GM12878 (cell line): ENCODE measurements around the gene PPP1R7. TPM values are rescaled to one million over a fixed set of nuclear protein-coding genes. Genes with fewer than 3 reads are reported as not detected.

ENCODE experiments used
- ATAC-seq: fragments of 200-7000 bp; cut with Tn5 transposase; 3 replicates; pipeline ENCODE4 v1.9.1; 2020; ENCODE audit warnings: mild to moderate bottlenecking, moderate library complexity
- BruUV-seq: library from RNA; stranded (reverse); fragments of 400-500 nt; replicated peaks from 2 replicates; lab custom pipeline; 2021; lab: Mats Ljungman, UMichigan
- CTCF ChIA-PET: fragments of 300-600 bp; sonication (Branson Sonifier 250); formaldehyde crosslinking; extraction: SDS; loops from one replicate; lab custom pipeline; 2021; ENCODE audit warnings: inconsistent platforms; lab: Yijun Ruan, JAX
- POLR2A ChIA-PET: fragments of 350-600 bp; formaldehyde crosslinking; extraction: SDS; loops from one replicate; lab custom pipeline; 2021; ENCODE audit warnings: inconsistent platforms; lab: Charles Lee
- RAD21 ChIA-PET: fragments of 300-600 bp; sonication (Branson Sonifier 250); formaldehyde crosslinking; loops from one replicate; lab custom pipeline; 2023; ENCODE audit warnings: antibody characterized with exemption; ENCODE audit not compliant: unreplicated experiment; lab: Charles Lee
- SMC1A ChIA-PET: fragments of 300-600 bp; sonication (Branson Sonifier 250); formaldehyde crosslinking; loops from one replicate; lab custom pipeline; 2023; ENCODE audit not compliant: unreplicated experiment, uncharacterized antibody; lab: Charles Lee
- DNase-seq: peaks from one replicate; pipeline ENCODE4 v3.0.0-alpha.2; 2011; ENCODE audit warnings: low read depth, low spot score
- FAIRE-seq: peaks from 3 replicates; lab custom pipeline; 2011; peaks lifted over from hg19 to GRCh38; lab: Jason Lieb, UNC
- H2AFZ ChIP-seq: 2 replicates; pipeline ENCODE4 v1.6.0; 2011; ENCODE audit warnings: low read depth, low read length, control low read depth; ENCODE audit not compliant: control insufficient read depth
- H3K27ac ChIP-seq: 2 replicates; pipeline ENCODE4 v1.5.1; 2011; ENCODE audit warnings: control low read depth; ENCODE audit not compliant: control insufficient read depth, insufficient read depth
- H3K27me3 ChIP-seq, 2 experiments: replicated peaks in 1 of 2; 2 replicates each; pipeline versions ENCODE4 v1.6.0 to v1.6.1; 2011; ENCODE audit warnings: low read length in 1 of 2; ENCODE audit not compliant: control insufficient read depth in 2 of 2, insufficient read depth in 2 of 2
- H3K36me3 ChIP-seq, 2 experiments: 2 replicates each; pipeline ENCODE4 v1.5.1; 2011; ENCODE audit warnings: low read length in 1 of 2; ENCODE audit not compliant: control insufficient read depth in 2 of 2, insufficient read depth in 2 of 2
- H3K4me1 ChIP-seq: 2 replicates; pipeline ENCODE4 v1.6.1; 2011; ENCODE audit warnings: mild to moderate bottlenecking, low read length, moderate library complexity, mixed read lengths; ENCODE audit not compliant: control insufficient read depth, insufficient read depth
- H3K4me2 ChIP-seq: 2 replicates; pipeline ENCODE4 v1.6.0; 2011; ENCODE audit warnings: control low read depth; ENCODE audit not compliant: control insufficient read depth, insufficient read depth
- H3K4me3 ChIP-seq: fragments of 200-600 bp; sonication (generic); 2 replicates; pipeline ENCODE4 v1.5.1; 2016
- H3K79me2 ChIP-seq: 2 replicates; pipeline ENCODE4 v1.6.0; 2011; ENCODE audit warnings: low read length; ENCODE audit not compliant: control insufficient read depth, insufficient read depth
- H3K9ac ChIP-seq: 2 replicates; pipeline ENCODE4 v1.8.0; 2011; ENCODE audit warnings: low read length, control low read depth, mixed read lengths; ENCODE audit not compliant: control insufficient read depth, insufficient read depth
- H3K9me3 ChIP-seq: replicated peaks from 3 replicates; pipeline ENCODE4 v1.5.1; 2011; ENCODE audit warnings: mild to moderate bottlenecking, low read length; ENCODE audit not compliant: control insufficient read depth, insufficient read depth
- H4K20me1 ChIP-seq: 2 replicates; pipeline ENCODE4 v1.6.0; 2011; ENCODE audit not compliant: control insufficient read depth, insufficient read depth
- CREM ChIP-seq: IDR thresholded peaks from 2 replicates; pipeline ENCODE4 v1.6.1; 2014; ENCODE audit warnings: antibody characterized with exemption, low read depth
- HDAC6 ChIP-seq: fragments of 200-600 bp; sonication (generic); IDR thresholded peaks from one replicate; pipeline ENCODE4 v1.8.0; 2017; ENCODE audit warnings: antibody characterized with exemption; ENCODE audit not compliant: unreplicated experiment
- IKZF2 ChIP-seq, 2 experiments: fragments of 450-650 bp; IDR thresholded peaks; 2 replicates each; pipeline ENCODE4 v1.6.1; 2017; ENCODE audit warnings: mild to moderate bottlenecking in 2 of 2, moderate library complexity in 2 of 2
- MEF2B ChIP-seq: fragments of 450-650 bp; IDR thresholded peaks from 2 replicates; pipeline ENCODE4 v1.6.1; 2018; ENCODE audit warnings: mild to moderate bottlenecking, moderate library complexity; ENCODE audit not compliant: partially characterized antibody, poor library complexity, severe bottlenecking
- RB1 ChIP-seq: fragments of 450-650 bp; formaldehyde crosslinking; IDR thresholded peaks from 2 replicates; pipeline ENCODE4 v1.6.1; 2017; ENCODE audit warnings: mild to moderate bottlenecking, borderline replicate concordance
- TARDBP ChIP-seq: IDR thresholded peaks from 2 replicates; pipeline ENCODE4 v1.6.1; 2016; ENCODE audit warnings: borderline replicate concordance
- YY1 ChIP-seq: IDR thresholded peaks from 2 replicates; pipeline ENCODE4 v1.6.1; 2011; ENCODE audit warnings: low read depth, mild to moderate bottlenecking, low read length
- ZBED1 ChIP-seq: IDR thresholded peaks from 2 replicates; pipeline ENCODE4 v1.6.1; 2016; ENCODE audit warnings: borderline replicate concordance
- ZZZ3 ChIP-seq: IDR thresholded peaks from 2 replicates; pipeline ENCODE4 v1.6.1; 2011; ENCODE audit warnings: low read depth; ENCODE audit not compliant: control insufficient read depth, insufficient read length
- WGBS: methylation state at CpG from one replicate; pipeline ENCODE4 v1.1.6; 2016; ENCODE audit warnings: low lambda C conversion rate; ENCODE audit not compliant: insufficient replicate concordance, insufficient coverage; ENCODE audit errors: missing lambda C conversion rate; 5-methylcytosine and 5-hydroxymethylcytosine counted together
- in situ Hi-C: fragments of 300-500 bp; cut with MboI; formaldehyde crosslinking; loops from 9 replicates; pipeline ENCODE4 v1.14.3; 2018; ENCODE audit warnings: mixed read lengths
- intact Hi-C: fragments of 100-400 bp; cut with micrococcal nuclease; formaldehyde crosslinking; loops from one replicate; pipeline ENCODE4 v1.14.2; 2022; ENCODE audit not compliant: unreplicated experiment
- polyA plus RNA-seq, 11 experiments: library from polyadenylated mRNA; depleted of rRNA in 4 of 11; unstranded in 6 of 11; stranded (reverse) in 5 of 11; fragments of >200 nt; fragmentation: Nextera tagmentation in 4 of 11; fragmentation: Illumina TruSeq in 1 of 11; extraction: Ambion mirVana in 4 of 11; extraction: Trizol in 1 of 11; gene quantifications; 1 replicate in 1 of 11; 2 replicates in 10 of 11; pipeline versions ENCODE4 v1.2.1 to v1.2.3, GENCODE V29; 2011 to 2016; ENCODE audit warnings: inconsistent platforms in 2 of 11, missing spikeins in 2 of 11, low read depth in 1 of 11
- total RNA-seq, 4 experiments: library from RNA; depleted of rRNA in 3 of 4; stranded (reverse); fragments of >200 nt in 3 of 4; fragmentation: Illumina TruSeq in 1 of 4; extraction: Trizol in 1 of 4; gene quantifications; 2 replicates each; pipeline versions ENCODE4 v1.2.1 to v1.2.3, GENCODE V29; 2013 to 2021
- TF ChIP-seq, protein P1 (sequence below): fragments of 450-650 bp; IDR thresholded peaks from 2 replicates; pipeline ENCODE4 v1.6.1; 2017; ENCODE audit warnings: antibody characterized with exemption, mild to moderate bottlenecking, moderate library complexity
- TF ChIP-seq, protein P2 (sequence below): IDR thresholded peaks from 2 replicates; pipeline ENCODE4 v1.6.1; 2011; ENCODE audit warnings: low read depth, low read length, improper control_type of control experiment, borderline replicate concordance

Gene PPP1R7
- total and polyA plus RNA-seq, 10 of the 15 experiments (the other 5 are each of a cell fraction or from before 2014, with no cell fraction given), result 78.5 to 174 (median 93.7) TPM

GRCh38 chr2:241121008-241121407 is 29.3 kb upstream of the PPP1R7 start:
- in situ Hi-C loops (no loop called here), intact Hi-C loops (no loop called here)
- ChIA-PET SMC1A (interaction anchor here (1.3 kb wide), 2 partner anchors 8 to 11 kb away, joined by 4 to 7 read pairs; no protein-coding TSS in a partner anchor), RAD21 (interaction anchor here (1.2 kb wide), 1 partner anchor 28 kb away, joined by 3 read pairs; the partner anchor contains the start of gene PASK), CTCF (interaction anchor here (0.9 to 1.3 kb wide), 3 partner anchors 29 to 30 kb away, joined by 3 to 5 read pairs (median 3); partner anchors contain the start of gene PASK), POLR2A (interaction anchor here (1.8 kb wide), 1 partner anchor 9 kb away, joined by 8 read pairs; no protein-coding TSS in a partner anchor)
- Histone ChIP-seq H3K36me3 (peaks cover 15 to 16% of the 10 kb centered on the region in 2 experiments; a peak in 3 of 4 replicates), H3K9me3 (peaks cover 3% of the 10 kb centered on the region), H3K4me2 (no peak overlapping the region), H3K4me3 (no peak overlapping the region), H4K20me1 (no peaks in the 10 kb centered on the region), H3K9ac (no peak overlapping the region), H2AFZ (no peak overlapping the region), H3K27ac (no peak overlapping the region), H3K4me1 (peaks cover 5% of the 10 kb centered on the region; the same call in 1 of the 2 replicates), H3K27me3 (no peaks in the 10 kb centered on the region), H3K79me2 (peaks cover 21% of the 10 kb centered on the region)
- no TSS peak for BruUV-seq
- ATAC-seq (no peak), DNase-seq (no peak), FAIRE-seq (no peak)
- WGBS, result 88% methylated on average over 5 of the region's 5 CpGs
- no peak for TF ChIP-seq TARDBP
- TF ChIP-seq HDAC6, result no peak
- TF ChIP-seq YY1, result no peak
- no peak for TF ChIP-seq ZBED1
- no peak for TF ChIP-seq IKZF2 (IDR thresholded peaks at IDR 0.05)
- no peak for TF ChIP-seq ZZZ3
- TF ChIP-seq CREM, result no peak
- TF ChIP-seq MEF2B, result no peak
- no peak for TF ChIP-seq RB1
- TF ChIP-seq, protein P1, sequence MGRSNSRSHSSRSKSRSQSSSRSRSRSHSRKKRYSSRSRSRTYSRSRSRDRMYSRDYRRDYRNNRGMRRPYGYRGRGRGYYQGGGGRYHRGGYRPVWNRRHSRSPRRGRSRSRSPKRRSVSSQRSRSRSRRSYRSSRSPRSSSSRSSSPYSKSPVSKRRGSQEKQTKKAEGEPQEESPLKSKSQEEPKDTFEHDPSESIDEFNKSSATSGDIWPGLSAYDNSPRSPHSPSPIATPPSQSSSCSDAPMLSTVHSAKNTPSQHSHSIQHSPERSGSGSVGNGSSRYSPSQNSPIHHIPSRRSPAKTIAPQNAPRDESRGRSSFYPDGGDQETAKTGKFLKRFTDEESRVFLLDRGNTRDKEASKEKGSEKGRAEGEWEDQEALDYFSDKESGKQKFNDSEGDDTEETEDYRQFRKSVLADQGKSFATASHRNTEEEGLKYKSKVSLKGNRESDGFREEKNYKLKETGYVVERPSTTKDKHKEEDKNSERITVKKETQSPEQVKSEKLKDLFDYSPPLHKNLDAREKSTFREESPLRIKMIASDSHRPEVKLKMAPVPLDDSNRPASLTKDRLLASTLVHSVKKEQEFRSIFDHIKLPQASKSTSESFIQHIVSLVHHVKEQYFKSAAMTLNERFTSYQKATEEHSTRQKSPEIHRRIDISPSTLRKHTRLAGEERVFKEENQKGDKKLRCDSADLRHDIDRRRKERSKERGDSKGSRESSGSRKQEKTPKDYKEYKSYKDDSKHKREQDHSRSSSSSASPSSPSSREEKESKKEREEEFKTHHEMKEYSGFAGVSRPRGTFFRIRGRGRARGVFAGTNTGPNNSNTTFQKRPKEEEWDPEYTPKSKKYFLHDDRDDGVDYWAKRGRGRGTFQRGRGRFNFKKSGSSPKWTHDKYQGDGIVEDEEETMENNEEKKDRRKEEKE, result no peak
- TF ChIP-seq, protein P2, sequence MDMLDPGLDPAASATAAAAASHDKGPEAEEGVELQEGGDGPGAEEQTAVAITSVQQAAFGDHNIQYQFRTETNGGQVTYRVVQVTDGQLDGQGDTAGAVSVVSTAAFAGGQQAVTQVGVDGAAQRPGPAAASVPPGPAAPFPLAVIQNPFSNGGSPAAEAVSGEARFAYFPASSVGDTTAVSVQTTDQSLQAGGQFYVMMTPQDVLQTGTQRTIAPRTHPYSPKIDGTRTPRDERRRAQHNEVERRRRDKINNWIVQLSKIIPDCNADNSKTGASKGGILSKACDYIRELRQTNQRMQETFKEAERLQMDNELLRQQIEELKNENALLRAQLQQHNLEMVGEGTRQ, result no peak
